Measurements from ENCODE around the gene PCDH9. TPM values are rescaled to one million over a fixed set of nuclear protein-coding genes. Genes with fewer than 3 reads are reported as not detected.

Gene PCDH9
- total RNA-seq, 1 experiment from 2014 or later: 4.2 TPM

DNA sequence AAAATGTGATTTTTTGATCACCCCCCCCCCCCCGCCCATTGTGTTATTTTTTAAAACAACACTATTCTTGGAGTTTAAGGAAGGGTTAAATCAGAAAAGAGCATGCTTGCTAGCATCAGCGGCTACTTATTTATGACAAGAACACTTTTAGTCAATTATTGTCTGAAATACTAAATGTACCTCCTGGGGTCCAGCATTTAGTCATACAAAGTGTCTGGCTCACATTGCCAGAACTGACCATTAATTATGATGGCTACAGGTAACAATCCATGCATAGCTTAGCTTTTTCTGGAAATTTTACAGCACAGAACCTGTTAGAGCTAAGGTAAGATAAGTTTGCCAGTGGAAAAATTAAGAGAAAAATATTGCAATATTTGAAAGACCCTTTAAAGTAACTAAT, 90.1 kb downstream of the PCDH9 start:
- POLR2A ChIA-PET: no interaction called here
- no peak for DNase-seq (ENCODE audit: low read depth, low spot score)
- no peak for ATAC-seq
- no peak for TF ChIP-seq TCF7L2 (IDR thresholded peaks at IDR 0.05; ENCODE audit: low read depth, low read length)
- no peak for TF ChIP-seq SIN3A (IDR thresholded peaks at IDR 0.05; ENCODE audit: borderline replicate concordance, insufficient read depth, low read depth, low read length)
- TF ChIP-seq, protein P1, sequence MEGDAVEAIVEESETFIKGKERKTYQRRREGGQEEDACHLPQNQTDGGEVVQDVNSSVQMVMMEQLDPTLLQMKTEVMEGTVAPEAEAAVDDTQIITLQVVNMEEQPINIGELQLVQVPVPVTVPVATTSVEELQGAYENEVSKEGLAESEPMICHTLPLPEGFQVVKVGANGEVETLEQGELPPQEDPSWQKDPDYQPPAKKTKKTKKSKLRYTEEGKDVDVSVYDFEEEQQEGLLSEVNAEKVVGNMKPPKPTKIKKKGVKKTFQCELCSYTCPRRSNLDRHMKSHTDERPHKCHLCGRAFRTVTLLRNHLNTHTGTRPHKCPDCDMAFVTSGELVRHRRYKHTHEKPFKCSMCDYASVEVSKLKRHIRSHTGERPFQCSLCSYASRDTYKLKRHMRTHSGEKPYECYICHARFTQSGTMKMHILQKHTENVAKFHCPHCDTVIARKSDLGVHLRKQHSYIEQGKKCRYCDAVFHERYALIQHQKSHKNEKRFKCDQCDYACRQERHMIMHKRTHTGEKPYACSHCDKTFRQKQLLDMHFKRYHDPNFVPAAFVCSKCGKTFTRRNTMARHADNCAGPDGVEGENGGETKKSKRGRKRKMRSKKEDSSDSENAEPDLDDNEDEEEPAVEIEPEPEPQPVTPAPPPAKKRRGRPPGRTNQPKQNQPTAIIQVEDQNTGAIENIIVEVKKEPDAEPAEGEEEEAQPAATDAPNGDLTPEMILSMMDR (IDR thresholded peaks at IDR 0.05): no peak
- in situ Hi-C loops (cut with HindIII; ENCODE audit: low pct_unique_long_range_greater_than_20kb, low sequenced_read_pairs) (no loop called here), intact Hi-C loops (cut with micrococcal nuclease; ENCODE audit: unreplicated experiment) (no loop called here)
- no TSS peak for BruUV-seq (replicated peaks)
- CTCF ChIA-PET: no interaction called here
- H3K4me1 ChIP-seq (ENCODE audit: control insufficient read depth, insufficient read depth, low read length): no peaks in the 10 kb centered on the region
- no peaks in the 10 kb centered on the region for H3K9me3 ChIP-seq (ENCODE audit: control insufficient read depth, insufficient read depth, low read depth, low read length)
- H3K36me3 ChIP-seq (ENCODE audit: control insufficient read depth, insufficient read depth, low read length): no peaks in the 10 kb centered on the region
- no peak overlapping the region for H3K27ac ChIP-seq (ENCODE audit: low read length)
- H3K4me3 ChIP-seq (ENCODE audit: low read depth in 2 of 2, low read length in 2 of 2): no peak overlapping the region
- no peaks in the 10 kb centered on the region for H3K27me3 ChIP-seq (ENCODE audit: control insufficient read depth, insufficient read depth, low read length)

DNA sequence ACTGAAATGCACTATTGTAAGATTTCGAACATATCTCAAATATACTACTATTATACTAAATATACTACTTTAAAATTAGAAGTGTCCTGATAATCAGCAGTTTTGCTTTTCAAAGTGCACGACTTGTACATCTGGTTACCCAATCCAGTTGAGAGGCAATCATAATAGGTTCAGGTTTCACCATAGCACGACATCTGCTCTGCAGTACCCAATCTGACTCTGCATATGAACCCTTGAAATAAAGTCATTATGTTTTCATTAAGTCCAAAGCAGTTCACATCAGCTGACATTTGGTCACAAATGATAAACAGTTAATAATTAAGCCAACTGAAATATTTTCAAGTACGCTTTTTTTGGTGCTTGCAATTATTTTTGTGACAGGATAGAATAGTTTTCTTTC, 90.6 kb downstream of the PCDH9 start:
- Histone ChIP-seq H3K9me3 (ENCODE audit: control insufficient read depth, insufficient read depth, low read depth, low read length) (no peaks in the 10 kb centered on the region), H3K4me3 (ENCODE audit: low read depth in 2 of 2, low read length in 2 of 2) (no peak overlapping the region), H3K4me1 (ENCODE audit: control insufficient read depth, insufficient read depth, low read length) (no peaks in the 10 kb centered on the region; the same call in 1 of the 2 replicates), H3K36me3 (ENCODE audit: control insufficient read depth, insufficient read depth, low read length) (no peaks in the 10 kb centered on the region), H3K27me3 (ENCODE audit: control insufficient read depth, insufficient read depth, low read length) (no peaks in the 10 kb centered on the region), H3K27ac (ENCODE audit: low read length) (no peak overlapping the region)
- in situ Hi-C loops (cut with HindIII; ENCODE audit: low pct_unique_long_range_greater_than_20kb, low sequenced_read_pairs) (no loop called here), intact Hi-C loops (cut with micrococcal nuclease; ENCODE audit: unreplicated experiment) (no loop called here)
- no peak for ATAC-seq
- CTCF ChIA-PET: no interaction called here
- POLR2A ChIA-PET: no interaction called here
- no TSS peak for BruUV-seq (replicated peaks)
- TF ChIP-seq SIN3A (IDR thresholded peaks at IDR 0.05; ENCODE audit: borderline replicate concordance, insufficient read depth, low read depth, low read length) (no peak), TCF7L2 (IDR thresholded peaks at IDR 0.05; ENCODE audit: low read depth, low read length) (no peak), POLR2AphosphoS5 (IDR thresholded peaks at IDR 0.05; ENCODE audit: low read depth, low read length) (no peak)
- TF ChIP-seq, protein P2, sequence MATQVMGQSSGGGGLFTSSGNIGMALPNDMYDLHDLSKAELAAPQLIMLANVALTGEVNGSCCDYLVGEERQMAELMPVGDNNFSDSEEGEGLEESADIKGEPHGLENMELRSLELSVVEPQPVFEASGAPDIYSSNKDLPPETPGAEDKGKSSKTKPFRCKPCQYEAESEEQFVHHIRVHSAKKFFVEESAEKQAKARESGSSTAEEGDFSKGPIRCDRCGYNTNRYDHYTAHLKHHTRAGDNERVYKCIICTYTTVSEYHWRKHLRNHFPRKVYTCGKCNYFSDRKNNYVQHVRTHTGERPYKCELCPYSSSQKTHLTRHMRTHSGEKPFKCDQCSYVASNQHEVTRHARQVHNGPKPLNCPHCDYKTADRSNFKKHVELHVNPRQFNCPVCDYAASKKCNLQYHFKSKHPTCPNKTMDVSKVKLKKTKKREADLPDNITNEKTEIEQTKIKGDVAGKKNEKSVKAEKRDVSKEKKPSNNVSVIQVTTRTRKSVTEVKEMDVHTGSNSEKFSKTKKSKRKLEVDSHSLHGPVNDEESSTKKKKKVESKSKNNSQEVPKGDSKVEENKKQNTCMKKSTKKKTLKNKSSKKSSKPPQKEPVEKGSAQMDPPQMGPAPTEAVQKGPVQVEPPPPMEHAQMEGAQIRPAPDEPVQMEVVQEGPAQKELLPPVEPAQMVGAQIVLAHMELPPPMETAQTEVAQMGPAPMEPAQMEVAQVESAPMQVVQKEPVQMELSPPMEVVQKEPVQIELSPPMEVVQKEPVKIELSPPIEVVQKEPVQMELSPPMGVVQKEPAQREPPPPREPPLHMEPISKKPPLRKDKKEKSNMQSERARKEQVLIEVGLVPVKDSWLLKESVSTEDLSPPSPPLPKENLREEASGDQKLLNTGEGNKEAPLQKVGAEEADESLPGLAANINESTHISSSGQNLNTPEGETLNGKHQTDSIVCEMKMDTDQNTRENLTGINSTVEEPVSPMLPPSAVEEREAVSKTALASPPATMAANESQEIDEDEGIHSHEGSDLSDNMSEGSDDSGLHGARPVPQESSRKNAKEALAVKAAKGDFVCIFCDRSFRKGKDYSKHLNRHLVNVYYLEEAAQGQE (IDR thresholded peaks at IDR 0.05; ENCODE audit: insufficient read depth in 1 of 2, low read depth in 2 of 2, low read length in 1 of 2): no peak
- TF ChIP-seq, protein P1 (IDR thresholded peaks at IDR 0.05): no peak
- no peak for DNase-seq (ENCODE audit: low read depth, low spot score)
